MM.1S (cell line): ENCODE results near the gene ALDH3B1.

Experiments
- DNase-seq: peaks from one replicate; pipeline ENCODE4 v3.0.0-alpha.2; 2015
- H2AFZ ChIP-seq: fragments of 300-600 bp; sonication (generic); 2 replicates; pipeline ENCODE4 v1.6.0; 2016; ENCODE audit warnings: antibody characterized with exemption, low read length
- H3F3A ChIP-seq: fragments of 300-600 bp; sonication (generic); 2 replicates; pipeline ENCODE4 v1.6.1; 2016; ENCODE audit warnings: mild to moderate bottlenecking, antibody characterized with exemption, low read length, moderate library complexity, mixed read lengths; ENCODE audit not compliant: insufficient read depth
- H3K27ac ChIP-seq: fragments of 300-600 bp; sonication (generic); 2 replicates; pipeline ENCODE4 v1.5.1; 2016; ENCODE audit warnings: mild to moderate bottlenecking, low read length
- H3K27me3 ChIP-seq: fragments of 300-600 bp; sonication (generic); replicated peaks from 2 replicates; pipeline ENCODE4 v1.6.0; 2016; ENCODE audit warnings: low read length; ENCODE audit not compliant: insufficient read depth
- H3K36me3 ChIP-seq: fragments of 300-600 bp; sonication (generic); replicated peaks from 2 replicates; pipeline ENCODE4 v1.6.1; 2016; ENCODE audit warnings: mild to moderate bottlenecking, low read length, mixed read lengths; ENCODE audit not compliant: insufficient read depth
- H3K4me1 ChIP-seq: fragments of 300-600 bp; sonication (generic); 2 replicates; pipeline ENCODE4 v1.6.1; 2016; ENCODE audit warnings: low read length, mixed read lengths
- H3K4me2 ChIP-seq: fragments of 300-600 bp; sonication (generic); 2 replicates; pipeline ENCODE4 v1.6.0; 2016; ENCODE audit warnings: low read depth, low read length
- H3K4me3 ChIP-seq: fragments of 300-600 bp; sonication (generic); 2 replicates; pipeline ENCODE4 v1.5.1; 2016; ENCODE audit warnings: low read length, mixed read lengths
- H3K79me2 ChIP-seq: fragments of 300-600 bp; sonication (generic); 2 replicates; pipeline ENCODE4 v1.6.1; 2016; ENCODE audit warnings: mixed run types, low read length, mixed read lengths
- H3K9ac ChIP-seq: fragments of 300-600 bp; sonication (generic); 2 replicates; pipeline ENCODE4 v1.6.1; 2016; ENCODE audit warnings: low read length, mixed read lengths
- H3K9me2 ChIP-seq: fragments of 300-600 bp; sonication (generic); replicated peaks from 2 replicates; pipeline ENCODE4 v1.6.1; 2016; ENCODE audit warnings: mild to moderate bottlenecking, low read length, mixed read lengths; ENCODE audit not compliant: insufficient read depth
- H3K9me3 ChIP-seq: fragments of 300-600 bp; sonication (generic); replicated peaks from 2 replicates; pipeline ENCODE4 v1.6.1; 2016; ENCODE audit warnings: mild to moderate bottlenecking, low read length, mixed read lengths; ENCODE audit not compliant: insufficient read depth
- H4K20me1 ChIP-seq: fragments of 300-600 bp; sonication (generic); 2 replicates; pipeline ENCODE4 v1.6.1; 2016; ENCODE audit warnings: mild to moderate bottlenecking, low read length, moderate library complexity, mixed read lengths; ENCODE audit not compliant: insufficient read depth
- CTCF ChIP-seq: fragments of 300-600 bp; sonication (generic); IDR thresholded peaks from 2 replicates; pipeline ENCODE4 v1.5.1; 2016; ENCODE audit warnings: antibody characterized with exemption, low read length, mixed read lengths
- EZH2 ChIP-seq: fragments of 300-600 bp; sonication (generic); optimal IDR thresholded peaks from 2 replicates; pipeline ENCODE3; 2017; ENCODE audit warnings: low read depth, mild to moderate bottlenecking, antibody characterized with exemption, low read length, mixed read lengths
- EZH2phosphoT487 ChIP-seq: fragments of 300-600 bp; sonication (generic); IDR thresholded peaks from 2 replicates; pipeline ENCODE4 v1.6.1; 2018; ENCODE audit warnings: antibody characterized with exemption, low read length

The ALDH3B1 gene

GRCh38 chr11:68012044-68012842, 2.1 kb downstream of the ALDH3B1 start:
- DNase-seq = no peak
- H3K27ac ChIP-seq = no peak overlapping the region

GRCh38 chr11:68012843-68013610, 2.9 kb downstream of the ALDH3B1 start:
- no peak for TF ChIP-seq EZH2
- TF ChIP-seq EZH2phosphoT487 = no peak
- no peak for TF ChIP-seq CTCF
- H3K4me2 ChIP-seq = peak overlapping the region; percentile 17; the same call in 1 of the 2 replicates

More at GRCh38 chr11:68012044-68012842, 2.1 kb downstream of the ALDH3B1 start:
- Histone ChIP-seq H3K9ac (no peak overlapping the region), H3K36me3 (no peaks in the 10 kb centered on the region), H3K9me3 (no peaks in the 10 kb centered on the region), H3K4me1 (peaks cover 55% of the 10 kb centered on the region), H3K4me2 (no peak overlapping the region), H4K20me1 (no peaks in the 10 kb centered on the region), H2AFZ (no peak overlapping the region), H3F3A (peaks cover 34% of the 10 kb centered on the region), H3K9me2 (no peaks in the 10 kb centered on the region), H3K79me2 (no peaks in the 10 kb centered on the region), H3K27me3 (no peaks in the 10 kb centered on the region), H3K4me3 (no peak overlapping the region)
- TF ChIP-seq CTCF (no peak), EZH2phosphoT487 (no peak), EZH2 (no peak)

GRCh38 chr11:68013611-68014156, 3.6 kb downstream of the ALDH3B1 start:
- Histone ChIP-seq H3F3A (peaks cover 24% of the 10 kb centered on the region), H3K79me2 (no peaks in the 10 kb centered on the region), H4K20me1 (no peaks in the 10 kb centered on the region), H3K36me3 (no peaks in the 10 kb centered on the region), H3K27me3 (no peaks in the 10 kb centered on the region), H3K4me2 (peak overlapping the region; percentile 17; the same call in 1 of the 2 replicates), H3K4me1 (peaks cover 41% of the 10 kb centered on the region), H3K9ac (no peak overlapping the region), H3K27ac (peak overlapping the region; percentile 28; the same call in 1 of the 2 replicates), H3K9me2 (no peaks in the 10 kb centered on the region), H3K4me3 (no peak overlapping the region), H3K9me3 (no peaks in the 10 kb centered on the region), H2AFZ (no peak overlapping the region)
- TF ChIP-seq CTCF = no peak
- no peak for TF ChIP-seq EZH2phosphoT487
- no peak for TF ChIP-seq EZH2
- no peak for DNase-seq

More at GRCh38 chr11:68012843-68013610, 2.9 kb downstream of the ALDH3B1 start:
- Histone ChIP-seq H3K9me3 (no peaks in the 10 kb centered on the region), H2AFZ (no peak overlapping the region), H3K4me1 (peaks cover 48% of the 10 kb centered on the region), H3K36me3 (no peaks in the 10 kb centered on the region), H3K9me2 (no peaks in the 10 kb centered on the region), H3F3A (peaks cover 29% of the 10 kb centered on the region), H3K27ac (peak overlapping the region; percentile 28; the same call in 1 of the 2 replicates), H3K9ac (no peak overlapping the region), H3K27me3 (no peaks in the 10 kb centered on the region), H4K20me1 (no peaks in the 10 kb centered on the region), H3K79me2 (no peaks in the 10 kb centered on the region), H3K4me3 (no peak overlapping the region)
- DNase-seq = peak; percentile 75
